ENCODE data around the gene TCN1.

GRCh38 chr11:59877784-59878183 lies 11.5 kb upstream of the TCN1 start:
- no peak for TF ChIP-seq POLR2A (IDR thresholded peaks at IDR 0.05)
- TF ChIP-seq CTCF (IDR thresholded peaks at IDR 0.05): no peak
- no peak for TF ChIP-seq EP300 (IDR thresholded peaks at IDR 0.05)
